Measurements from ENCODE around the gene FAM83E. TPM values are rescaled to one million over a fixed set of nuclear protein-coding genes. Genes with fewer than 3 reads are reported as not detected.
A peak's percentile ranks its signal among the peaks of the same experiment; 100 is the strongest.

Gene FAM83E
- total and polyA plus RNA-seq, 4 experiments from 2014 or later = 4.3 to 5.3 TPM; not detected in 2

DNA sequence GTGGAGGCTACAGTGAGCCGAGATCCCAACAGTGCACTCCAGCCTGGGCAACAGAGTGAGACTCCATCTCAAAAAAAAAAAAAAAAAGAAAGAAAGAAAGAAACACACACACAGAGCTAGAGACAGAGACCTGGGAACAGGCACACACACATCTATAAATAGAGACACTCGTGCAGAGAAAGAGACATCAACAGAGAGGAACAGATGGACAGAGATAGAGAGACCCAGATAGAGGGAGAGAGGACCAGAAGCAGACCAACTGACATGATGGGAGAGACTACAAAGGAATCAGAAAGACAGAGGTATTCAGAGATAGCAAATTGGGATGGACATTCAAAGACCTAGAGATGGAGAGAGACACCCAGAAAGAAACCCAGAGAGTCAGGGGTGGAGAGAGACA is 33.3 kb upstream of the FAM83E start:
- H3K27me3 ChIP-seq (ENCODE audit: insufficient read depth, low read length) = no peaks in the 10 kb centered on the region
- intact Hi-C loops (cut with micrococcal nuclease) = loop anchor here (5.0 kb wide), 1 partner anchor 319 kb away; the partner anchor contains the start of gene FTL
- ChIA-PET CTCF (ENCODE audit: partially characterized antibody) (interaction anchor here (2.1 kb wide), 1 partner anchor 27 kb away, joined by 13 read pairs; no protein-coding TSS in a partner anchor), POLR2A (ENCODE audit: partially characterized antibody) (interaction anchor here (1.3 to 1.5 kb wide), 2 partner anchors 27 to 66 kb away, joined by 3 to 7 read pairs; no protein-coding TSS in a partner anchor)
- no peaks in the 10 kb centered on the region for H3K36me3 ChIP-seq (ENCODE audit: insufficient read depth, low read length)
- Mint-ChIP-seq H3K36me3 (no peaks in the 10 kb centered on the region), H3K27me3 (no peaks in the 10 kb centered on the region), H3K4me3 (peak overlapping the region in 3 of 8 donors; percentile 33 to 71 (median 49)), H3K9me3 (peaks cover 0 to 1% (median 0%) of the 10 kb centered on the region in 8 donors), H3K4me1 (peaks cover 23 to 51% (median 38%) of the 10 kb centered on the region in 4 donors), H3K27ac (peak overlapping the region; percentile 76 to 97 (median 90))
- H3K9me3 ChIP-seq (ENCODE audit: control insufficient read depth in 1 of 2, low read length in 2 of 2) = no peaks in the 10 kb centered on the region
- H3K27ac ChIP-seq (ENCODE audit: low read depth, low read length) = no peak overlapping the region
- no peak overlapping the region for H3K4me3 ChIP-seq (ENCODE audit: low read length in 2 of 2)
- DNase-seq = no peak
- H3K4me1 ChIP-seq (ENCODE audit: insufficient read depth, low read length) = peaks cover 46% of the 10 kb centered on the region

DNA sequence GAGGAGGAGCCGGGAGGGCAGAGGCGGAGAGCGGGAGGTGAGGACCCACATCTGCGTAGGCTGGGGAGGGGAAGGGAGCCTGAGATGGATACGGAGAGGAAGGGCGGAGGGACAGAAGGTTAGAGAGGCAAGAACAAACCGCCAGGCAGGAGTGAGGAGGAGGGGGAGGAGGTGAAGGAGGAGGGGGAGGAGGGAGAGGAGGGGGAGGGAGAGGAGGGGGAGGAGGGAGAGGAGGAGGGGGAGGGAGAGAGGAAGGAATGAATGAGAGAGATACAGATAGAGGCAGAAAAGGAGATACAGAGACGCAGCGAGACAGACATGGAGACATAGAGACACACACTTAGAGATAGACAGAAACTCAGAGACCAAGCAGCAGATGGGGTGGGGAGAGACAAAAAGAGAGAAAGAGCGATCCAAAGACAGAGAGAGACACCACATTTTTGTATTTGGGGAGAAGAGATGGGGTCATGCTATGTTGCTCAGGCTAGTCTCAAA is 31.9 kb upstream of the FAM83E start:
- Histone ChIP-seq H3K9me3 (ENCODE audit: control insufficient read depth in 1 of 2, low read length in 2 of 2) (no peaks in the 10 kb centered on the region), H3K4me3 (ENCODE audit: low read length in 2 of 2) (peak overlapping the region in 1 of 2 donors; percentile 87), H3K27ac (ENCODE audit: low read depth, low read length) (peak overlapping the region; percentile 77), H3K4me1 (ENCODE audit: insufficient read depth, low read length) (peaks cover 46% of the 10 kb centered on the region), H3K36me3 (ENCODE audit: insufficient read depth, low read length) (no peaks in the 10 kb centered on the region), H3K27me3 (ENCODE audit: insufficient read depth, low read length) (no peaks in the 10 kb centered on the region)
- intact Hi-C loops (cut with micrococcal nuclease) = loop anchor here (1.0 to 5.0 kb wide), 11 partner anchors 8 to 321 kb away; partner anchors contain the start of genes FTL, RPL18 and SPHK2
- ChIA-PET POLR2A (ENCODE audit: partially characterized antibody) (interaction anchor here (1.0 to 4.1 kb wide), 17 partner anchors 10 to 319 kb away, joined by 3 to 76 read pairs (median 10); partner anchors contain the start of genes DBP, FAM83E, FTL and PPP1R15A), CTCF (ENCODE audit: partially characterized antibody) (interaction anchor here (1.3 to 2.6 kb wide), 9 partner anchors 10 to 346 kb away, joined by 4 to 34 read pairs (median 10); partner anchors contain the start of genes DBP, GYS1, HSD17B14 and RUVBL2)
- no peaks in the 10 kb centered on the region for H3K36me3 Mint-ChIP-seq
- H3K9me3 Mint-ChIP-seq = peaks cover 0 to 1% (median 0%) of the 10 kb centered on the region in 8 donors
- H3K4me1 Mint-ChIP-seq = peaks cover 23 to 55% (median 39%) of the 10 kb centered on the region in 4 donors
- no peak for DNase-seq
- peak overlapping the region; percentile 66 to 95 (median 83) for H3K27ac Mint-ChIP-seq
- H3K27me3 Mint-ChIP-seq = no peaks in the 10 kb centered on the region
- H3K4me3 Mint-ChIP-seq = peak overlapping the region; percentile 11 to 71 (median 48)

DNA sequence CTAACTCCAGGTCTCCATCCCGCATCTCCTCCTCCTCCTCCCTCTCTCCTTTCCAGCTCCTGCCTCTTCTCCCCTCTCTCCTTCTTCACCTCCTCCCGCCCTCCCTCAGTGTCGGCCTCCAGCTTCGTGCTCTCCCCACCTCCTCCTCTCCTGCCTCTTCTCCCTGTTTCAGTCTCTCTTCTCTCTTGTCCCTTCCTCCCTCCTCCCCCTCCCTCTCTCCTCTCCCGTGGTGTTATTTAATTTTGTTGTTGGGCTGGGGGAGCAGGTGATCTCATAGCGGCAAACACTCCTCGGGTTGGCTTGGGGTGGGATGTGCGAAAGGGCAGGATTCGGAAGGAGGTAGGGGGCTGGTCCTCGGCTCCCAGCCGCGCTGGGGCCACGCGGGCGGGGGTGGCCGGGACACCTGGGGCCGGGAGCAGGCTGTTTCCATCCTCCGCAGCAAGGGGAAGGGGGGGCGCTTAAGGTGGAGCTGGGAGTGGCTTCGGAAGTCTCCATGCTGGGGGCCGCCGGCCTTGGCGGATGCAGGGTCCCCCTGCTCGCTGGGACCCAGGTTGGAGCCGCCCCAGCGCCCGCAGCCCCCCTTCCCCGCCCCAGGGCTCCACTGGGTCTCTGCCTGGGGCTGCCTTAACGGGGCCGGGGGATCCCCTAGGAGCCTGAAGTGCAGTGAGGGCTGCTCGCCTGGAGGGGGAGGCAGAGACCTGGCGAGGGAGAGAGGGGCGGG is 31.3 kb upstream of the FAM83E start, which contains the start of gene CA11:
Gene CA11, minus strand, starts transcription at position 187 of the 721 bp plus-strand sequence. CDS start 555 bp downstream, outside the sequence.
- no peaks in the 10 kb centered on the region for H3K9me3 ChIP-seq (ENCODE audit: control insufficient read depth in 1 of 2, low read length in 2 of 2)
- peak within 1 kb of the TSS; percentile 86 to 98 (median 93) for H3K4me3 Mint-ChIP-seq
- no peaks in the 10 kb centered on the region for H3K36me3 Mint-ChIP-seq
- H3K36me3 ChIP-seq (ENCODE audit: insufficient read depth, low read length) = no peaks in the 10 kb centered on the region
- H3K4me1 Mint-ChIP-seq = peaks cover 23 to 55% (median 41%) of the 10 kb centered on the region in 4 donors
- CTCF ChIA-PET (ENCODE audit: partially characterized antibody) = interaction anchor here (0.6 to 2.6 kb wide), 22 partner anchors 9 to 347 kb away, joined by 3 to 34 read pairs (median 6); partner anchors contain the start of genes DBP, GYS1, HSD17B14 and RPL18
- no peaks in the 10 kb centered on the region for H3K27me3 Mint-ChIP-seq
- no peaks in the 10 kb centered on the region for H3K27me3 ChIP-seq (ENCODE audit: insufficient read depth, low read length)
- H3K9me3 Mint-ChIP-seq = peaks cover 0 to 1% (median 0%) of the 10 kb centered on the region in 8 donors
- peak within 1 kb of the TSS; percentile 83 to 97 (median 96) for H3K27ac Mint-ChIP-seq
- intact Hi-C loops (cut with micrococcal nuclease) = loop anchor here (1.0 to 5.0 kb wide), 11 partner anchors 8 to 321 kb away; partner anchors contain the start of genes FTL, RPL18 and SPHK2
- H3K4me1 ChIP-seq (ENCODE audit: insufficient read depth, low read length) = peaks cover 46% of the 10 kb centered on the region
- peak within 1 kb of the TSS; percentile 85 to 87 for H3K4me3 ChIP-seq (ENCODE audit: low read length in 2 of 2)
- POLR2A ChIA-PET (ENCODE audit: partially characterized antibody) = interaction anchor here (0.8 to 4.1 kb wide), 29 partner anchors 9 to 1204 kb away, joined by 3 to 76 read pairs (median 4); partner anchors contain the start of genes DBP, FAM83E, FTL and PPP1R15A
- peak within 1 kb of the TSS; percentile 77 for H3K27ac ChIP-seq (ENCODE audit: low read depth, low read length)
- peak; percentile 91 to 96 (median 94) for DNase-seq

DNA sequence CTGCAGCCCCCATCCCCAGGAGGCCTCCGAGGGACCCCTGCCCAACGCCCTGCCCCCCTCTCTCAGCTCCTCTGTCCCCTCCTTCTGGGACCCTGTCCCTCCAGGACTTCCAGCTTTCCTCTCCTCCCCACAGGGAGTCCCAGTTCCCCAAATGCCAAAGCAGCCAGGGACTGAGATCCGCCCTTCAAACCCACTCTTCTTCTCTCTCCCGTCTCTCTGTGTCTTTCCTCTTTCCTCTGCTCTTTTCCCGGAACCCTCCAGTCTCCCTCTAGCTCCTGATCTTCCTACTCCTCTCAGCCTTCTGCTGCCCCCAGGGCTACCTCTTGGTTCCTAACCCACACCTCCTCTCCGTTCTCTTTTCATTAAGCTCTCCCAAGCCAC is 30.7 kb upstream of the FAM83E start:
- H3K27me3 Mint-ChIP-seq = no peaks in the 10 kb centered on the region
- intact Hi-C loops (cut with micrococcal nuclease) = loop anchor here (5.0 kb wide), 1 partner anchor 322 kb away; the partner anchor contains the start of gene FTL
- Histone ChIP-seq H3K4me1 (ENCODE audit: insufficient read depth, low read length) (peaks cover 46% of the 10 kb centered on the region), H3K4me3 (ENCODE audit: low read length in 2 of 2) (peak overlapping the region; percentile 85 to 87), H3K36me3 (ENCODE audit: insufficient read depth, low read length) (no peaks in the 10 kb centered on the region), H3K27ac (ENCODE audit: low read depth, low read length) (peak overlapping the region; percentile 77), H3K9me3 (ENCODE audit: control insufficient read depth in 1 of 2, low read length in 2 of 2) (no peaks in the 10 kb centered on the region), H3K27me3 (ENCODE audit: insufficient read depth, low read length) (no peaks in the 10 kb centered on the region)
- peak overlapping the region; percentile 86 to 98 (median 93) for H3K4me3 Mint-ChIP-seq
- H3K36me3 Mint-ChIP-seq = no peaks in the 10 kb centered on the region
- H3K9me3 Mint-ChIP-seq = peaks cover 0 to 1% (median 0%) of the 10 kb centered on the region in 8 donors
- ChIA-PET POLR2A (ENCODE audit: partially characterized antibody) (interaction anchor here (0.8 to 4.1 kb wide), 29 partner anchors 9 to 1205 kb away, joined by 3 to 76 read pairs (median 4); partner anchors contain the start of genes DBP, FAM83E, FTL and PPP1R15A), CTCF (ENCODE audit: partially characterized antibody) (interaction anchor here (0.6 to 2.6 kb wide), 23 partner anchors 9 to 347 kb away, joined by 3 to 34 read pairs (median 6); partner anchors contain the start of genes DBP, GYS1, HSD17B14 and RPL18)
- no peak for DNase-seq
- peak overlapping the region; percentile 83 to 97 (median 96) for H3K27ac Mint-ChIP-seq
- peaks cover 23 to 55% (median 40%) of the 10 kb centered on the region in 4 donors for H3K4me1 Mint-ChIP-seq

DNA sequence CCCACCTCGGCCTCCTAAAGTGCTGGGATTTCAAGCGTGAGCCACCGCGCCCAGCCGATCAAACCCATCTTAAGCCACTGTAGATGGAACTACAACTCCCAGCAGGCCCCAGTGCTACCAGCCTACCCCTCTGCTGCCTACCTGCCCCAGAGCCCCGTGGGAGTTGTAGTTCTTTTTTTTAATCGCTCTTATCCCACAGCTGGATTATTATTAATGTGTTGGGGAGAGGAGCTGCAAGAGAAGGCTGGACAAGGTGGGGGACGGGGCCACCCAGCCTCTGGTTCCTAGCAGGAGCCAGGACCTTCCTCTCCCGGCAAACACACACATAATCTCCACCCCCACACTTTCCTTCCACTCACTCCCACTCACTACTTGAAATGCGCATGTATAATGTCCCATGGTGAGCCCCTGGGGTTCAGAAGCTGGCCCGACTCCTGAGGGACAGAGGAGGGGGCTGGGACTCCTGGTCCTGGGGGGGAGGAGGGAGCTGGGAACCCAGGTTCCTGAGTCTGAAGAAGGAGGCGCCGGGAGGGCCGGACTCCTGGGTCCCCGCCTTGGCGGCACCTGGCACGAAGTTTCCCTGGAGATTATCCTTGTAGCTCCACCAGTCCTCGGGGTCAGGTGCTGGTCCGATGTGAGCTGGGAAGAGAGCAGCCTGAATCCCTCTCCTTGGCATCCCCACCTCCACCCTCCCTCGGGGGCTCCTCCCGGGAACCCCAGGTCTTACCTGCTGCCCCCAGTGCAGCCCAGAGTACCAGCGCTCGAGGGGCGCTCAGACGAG is 30.2 kb upstream of the FAM83E start:
- DNase-seq = peak; percentile 75 to 85 (median 76)
- H3K9me3 Mint-ChIP-seq = peaks cover 0 to 1% (median 0%) of the 10 kb centered on the region in 8 donors
- CTCF ChIA-PET (ENCODE audit: partially characterized antibody) = interaction anchor here (0.6 to 2.6 kb wide), 19 partner anchors 8 to 326 kb away, joined by 3 to 34 read pairs (median 7); partner anchors contain the start of genes DBP, HSD17B14, RPL18 and SPHK2
- POLR2A ChIA-PET (ENCODE audit: partially characterized antibody) = interaction anchor here (0.8 to 4.1 kb wide), 26 partner anchors 8 to 1205 kb away, joined by 3 to 76 read pairs (median 7); partner anchors contain the start of genes DBP, FTL, PPP1R15A and RPL18
- H3K4me3 Mint-ChIP-seq = peak overlapping the region; percentile 86 to 98 (median 93)
- Histone ChIP-seq H3K36me3 (ENCODE audit: insufficient read depth, low read length) (no peaks in the 10 kb centered on the region), H3K9me3 (ENCODE audit: control insufficient read depth in 1 of 2, low read length in 2 of 2) (no peaks in the 10 kb centered on the region), H3K4me1 (ENCODE audit: insufficient read depth, low read length) (peaks cover 46% of the 10 kb centered on the region), H3K4me3 (ENCODE audit: low read length in 2 of 2) (peak overlapping the region; percentile 85 to 87), H3K27me3 (ENCODE audit: insufficient read depth, low read length) (no peaks in the 10 kb centered on the region), H3K27ac (ENCODE audit: low read depth, low read length) (peak overlapping the region; percentile 77)
- intact Hi-C loops (cut with micrococcal nuclease) = loop anchor here (5.0 kb wide), 1 partner anchor 322 kb away; the partner anchor contains the start of gene FTL
- no peaks in the 10 kb centered on the region for H3K27me3 Mint-ChIP-seq
- peaks cover 23 to 57% (median 41%) of the 10 kb centered on the region in 4 donors for H3K4me1 Mint-ChIP-seq
- peak overlapping the region; percentile 83 to 97 (median 93) for H3K27ac Mint-ChIP-seq
- no peaks in the 10 kb centered on the region for H3K36me3 Mint-ChIP-seq

DNA sequence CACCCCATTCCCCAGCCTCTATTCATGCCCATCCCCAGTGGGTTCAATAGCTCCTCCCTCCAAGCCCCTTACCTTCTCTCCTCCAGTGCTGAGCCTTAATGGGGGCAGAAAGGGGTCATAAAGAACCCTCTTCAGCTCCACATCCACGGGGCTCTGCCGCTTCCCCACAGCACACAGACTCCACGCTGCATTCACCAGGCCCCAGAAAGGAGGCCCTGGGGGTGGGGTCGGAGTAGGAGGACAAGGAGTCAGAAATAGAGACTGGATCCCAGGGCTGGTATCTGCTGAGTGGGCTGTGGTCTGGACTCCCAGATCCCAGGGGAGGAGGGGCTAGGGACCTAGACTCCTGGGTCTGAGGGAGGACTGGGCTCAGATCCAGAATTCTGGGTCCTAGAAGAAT is 29.5 kb upstream of the FAM83E start:
- Mint-ChIP-seq H3K4me1 (peaks cover 22 to 56% (median 41%) of the 10 kb centered on the region in 4 donors), H3K4me3 (peak overlapping the region in 4 of 8 donors; percentile 12 to 96 (median 54)), H3K9me3 (peaks cover 0 to 1% (median 0%) of the 10 kb centered on the region in 8 donors), H3K27ac (peak overlapping the region in 4 of 7 donors; percentile 70 to 97 (median 84)), H3K36me3 (no peaks in the 10 kb centered on the region), H3K27me3 (no peaks in the 10 kb centered on the region)
- ChIA-PET POLR2A (ENCODE audit: partially characterized antibody) (interaction anchor here (1.0 to 4.1 kb wide), 12 partner anchors 7 to 348 kb away, joined by 3 to 76 read pairs (median 12); partner anchors contain the start of genes DBP, PPP1R15A, RPL18 and SPHK2), CTCF (ENCODE audit: partially characterized antibody) (interaction anchor here (1.7 to 2.6 kb wide), 4 partner anchors 7 to 31 kb away, joined by 4 to 34 read pairs (median 12); partner anchors contain the start of genes DBP, RPL18 and SPHK2)
- no peaks in the 10 kb centered on the region for H3K9me3 ChIP-seq (ENCODE audit: control insufficient read depth in 1 of 2, low read length in 2 of 2)
- intact Hi-C loops (cut with micrococcal nuclease) = no loop called here
- H3K4me1 ChIP-seq (ENCODE audit: insufficient read depth, low read length) = peaks cover 46% of the 10 kb centered on the region
- no peaks in the 10 kb centered on the region for H3K36me3 ChIP-seq (ENCODE audit: insufficient read depth, low read length)
- H3K4me3 ChIP-seq (ENCODE audit: low read length in 2 of 2) = no peak overlapping the region
- H3K27me3 ChIP-seq (ENCODE audit: insufficient read depth, low read length) = no peaks in the 10 kb centered on the region
- peak overlapping the region; percentile 31 for H3K27ac ChIP-seq (ENCODE audit: low read depth, low read length)
- DNase-seq = peak in 1 of 5 donors; percentile 32

All from CD4-positive, alpha-beta memory T cell (primary cell).